K562 (cell line): ENCODE results near the gene SLC26A2. TPM values are rescaled to one million over a fixed set of nuclear protein-coding genes. Genes with fewer than 3 reads are reported as not detected.

Experiments used
- ATAC-seq: fragments of 200-7000 bp; cut with Tn5 transposase; 3 replicates; pipeline ENCODE4 v1.9.1; 2020; ENCODE audit warnings: moderate library complexity
- BruUV-seq: library from RNA; stranded (reverse); fragments of 400-500 nt; replicated peaks from 2 replicates; lab custom pipeline; 2021; lab: Mats Ljungman, UMichigan
- CTCF ChIA-PET: fragments of 300-600 bp; formaldehyde crosslinking; extraction: SDS; loops from one replicate; lab custom pipeline; 2021; ENCODE audit warnings: low intra/inter-chr PET ratio; lab: Yijun Ruan, JAX
- POLR2A ChIA-PET: fragments of 300-600, 350-650 bp; sonication (Branson Sonifier 250); formaldehyde crosslinking; extraction: SDS; loops from one replicate; lab custom pipeline; 2021; ENCODE audit warnings: antibody characterized with exemption, inconsistent platforms; lab: Yijun Ruan, JAX
- DNase-seq, 4 experiments: peaks; one replicate each; pipeline versions ENCODE4 v3.0.0 to v3.0.0-alpha.2; 2011 to 2018; ENCODE audit warnings: low spot score in 3 of 4, mixed read lengths in 3 of 4; ENCODE audit errors: extremely low read depth in 1 of 4
- FAIRE-seq: peaks from 2 replicates; lab custom pipeline; 2011; peaks lifted over from hg19 to GRCh38; lab: Jason Lieb, UNC
- H2AFZ ChIP-seq: 2 replicates; pipeline ENCODE4 v1.6.0; 2011; ENCODE audit warnings: low read depth, low read length, control low read depth, inconsistent platforms
- H3K27ac ChIP-seq: fragments of 200-600 bp; 3 replicates; pipeline ENCODE4 v1.8.0; 2011; ENCODE audit warnings: low read depth, mild to moderate bottlenecking, control low read depth, inconsistent platforms, low read length, moderate library complexity, mixed read lengths; ENCODE audit errors: extremely low read depth
- H3K27me3 ChIP-seq, 2 experiments: fragments of 300-600 bp in 1 of 2; 2 replicates in 1 of 2; 3 replicates in 1 of 2; pipeline versions ENCODE4 v1.6.0 to v1.8.0; 2011; ENCODE audit warnings: inconsistent platforms in 2 of 2, low read length in 2 of 2, mild to moderate bottlenecking in 1 of 2, mixed read lengths in 1 of 2, moderate library complexity in 1 of 2; ENCODE audit not compliant: control insufficient read depth in 2 of 2, insufficient read depth in 2 of 2
- H3K36me3 ChIP-seq: fragments of 300-600 bp; 3 replicates; pipeline ENCODE4 v1.8.0; 2011; ENCODE audit warnings: mild to moderate bottlenecking, low read length, inconsistent platforms; ENCODE audit not compliant: control insufficient read depth, insufficient read depth
- H3K4me1 ChIP-seq, 2 experiments: fragments of 200-600 bp in 1 of 2; replicated peaks in 1 of 2; 2 replicates in 1 of 2; 3 replicates in 1 of 2; pipeline versions ENCODE4 v1.5.1 to v1.8.0; 2011; ENCODE audit warnings: inconsistent platforms in 2 of 2, low read length in 2 of 2, mild to moderate bottlenecking in 1 of 2, mixed read lengths in 1 of 2, moderate library complexity in 1 of 2; ENCODE audit not compliant: control insufficient read depth in 2 of 2, insufficient read depth in 2 of 2
- H3K4me2 ChIP-seq: 2 replicates; pipeline ENCODE4 v1.6.1; 2011; ENCODE audit warnings: low read length, control low read depth, inconsistent platforms, mixed read lengths; ENCODE audit not compliant: insufficient read depth
- H3K4me3 ChIP-seq: fragments of 200-600 bp; sonication (generic), shearing (Covaris generic); 2 replicates; pipeline ENCODE4 v1.5.1; 2016; ENCODE audit warnings: control low read depth, inconsistent platforms
- H3K79me2 ChIP-seq: fragments of 200-600 bp; 3 replicates; pipeline ENCODE4 v1.8.0; 2011; ENCODE audit warnings: low read length, inconsistent platforms; ENCODE audit not compliant: control insufficient read depth, insufficient read depth
- H3K9ac ChIP-seq, 2 experiments: 2 replicates each; pipeline versions ENCODE4 v1.6.0 to v1.6.1; 2011; ENCODE audit warnings: low read depth in 2 of 2, low read length in 2 of 2, control low read depth in 1 of 2, inconsistent platforms in 1 of 2, mild to moderate bottlenecking in 1 of 2, mixed read lengths in 1 of 2; ENCODE audit not compliant: insufficient read depth in 1 of 2
- H3K9me1 ChIP-seq: one replicate; pipeline ENCODE4 v1.6.0; 2011; ENCODE audit warnings: inconsistent platforms, mild to moderate bottlenecking, low read length, moderate library complexity; ENCODE audit not compliant: control insufficient read depth, insufficient read depth
- H3K9me3 ChIP-seq: replicated peaks from 2 replicates; pipeline ENCODE4 v1.5.1; 2011; ENCODE audit warnings: low read depth, low read length, inconsistent platforms; ENCODE audit not compliant: control insufficient read depth, insufficient read depth
- H4K20me1 ChIP-seq: replicated peaks from 2 replicates; pipeline ENCODE4 v1.6.1; 2011; ENCODE audit warnings: low read length, inconsistent platforms, mixed read lengths; ENCODE audit not compliant: control insufficient read depth, insufficient read depth
- ASH1L ChIP-seq: fragments of 450-650 bp; IDR thresholded peaks from 2 replicates; pipeline ENCODE4 v1.6.1; 2018; ENCODE audit warnings: borderline replicate concordance, mild to moderate bottlenecking, low read depth; ENCODE audit not compliant: partially characterized antibody
- BRD4 ChIP-seq: fragments of 200-600 bp; sonication (generic); IDR thresholded peaks from 2 replicates; pipeline ENCODE4 v1.6.1; 2017; ENCODE audit warnings: inconsistent platforms
- CREBBP ChIP-seq: IDR thresholded peaks from one replicate; pipeline ENCODE4 v1.6.1; 2012; ENCODE audit warnings: low read depth, mild to moderate bottlenecking, control low read depth, inconsistent platforms, low read length
- SRF ChIP-seq, 2 experiments: fragments of 250-450, 450-650 bp in 1 of 2; sonication (Bioruptor Pico) in 1 of 2; sonication (generic) in 1 of 2; formaldehyde crosslinking; IDR thresholded peaks; 2 replicates each; pipeline versions ENCODE4 v1.5.0 to v1.5.1; 2020 to 2022; ENCODE audit warnings: mild to moderate bottlenecking in 1 of 2, missing genetic modification reagents in 1 of 2
- ZNF589 ChIP-seq: fragments of 200-800 bp; sonication (Bioruptor generic); IDR thresholded peaks from 2 replicates; pipeline ENCODE4 v1.6.1; 2016; ENCODE audit warnings: low read depth, missing genetic modification characterization, missing compliant biosample characterization
- WGBS: fragments of 100-300 bp; shearing (Covaris generic); methylation state at CpG from one replicate; pipeline ENCODE4 v1.1.6; 2016; ENCODE audit warnings: low coverage, mixed read lengths; ENCODE audit not compliant: insufficient coverage; ENCODE audit errors: missing lambda C conversion rate; 5-methylcytosine and 5-hydroxymethylcytosine counted together
- in situ Hi-C: fragments of 300-500 bp; cut with MboI; formaldehyde crosslinking; loops from 4 replicates; pipeline ENCODE4 v1.15.0; 2018; ENCODE audit warnings: inconsistent platforms, mixed read lengths
- intact Hi-C: fragments of 100-400 bp; cut with micrococcal nuclease; formaldehyde crosslinking; loops from 2 replicates; pipeline ENCODE4 v1.14.2; 2022
- polyA plus RNA-seq, 8 experiments: library from polyadenylated mRNA; depleted of rRNA in 4 of 8; stranded (reverse) in 5 of 8; unstranded in 3 of 8; fragments of >200 nt; fragmentation: Nextera tagmentation in 2 of 8; fragmentation: Illumina TruSeq in 1 of 8; extraction: Ambion mirVana in 2 of 8; extraction: Trizol in 1 of 8; gene quantifications; 2 replicates each; pipeline versions ENCODE4 v1.2.1 to v1.2.3, GENCODE V29; 2011 to 2014; ENCODE audit warnings: inconsistent platforms in 1 of 8, missing spikeins in 1 of 8
- total RNA-seq, 7 experiments: library from RNA; depleted of rRNA in 6 of 7; stranded (reverse); fragments of >200 nt in 6 of 7; fragmentation: Illumina TruSeq in 2 of 7; extraction: Trizol in 2 of 7; gene quantifications; 2 replicates each; pipeline versions ENCODE4 v1.2.1 to v1.2.3, GENCODE V29; 2011 to 2021; ENCODE audit warnings: low replicate concordance in 1 of 7

Gene SLC26A2
- total and polyA plus RNA-seq, 9 of the 15 experiments (the other 6 are each of a cell fraction or from before 2014, with no cell fraction given), result 1.1 to 6.3 (median 3.6) TPM

- Histone ChIP-seq H3K4me3 (no peak overlapping the region), H3K9me1 (no peaks in the 10 kb centered on the region), H3K9me3 (no peaks in the 10 kb centered on the region), H3K27ac (no peak overlapping the region), H3K79me2 (0 out of 3 replicates have a peak, but pooled peaks cover 6% of the 10 kb centered on the region), H2AFZ (no peak overlapping the region), H3K4me2 (no peak overlapping the region), H3K9ac (no peak overlapping the region), H3K36me3 (peaks cover 99% of the 10 kb centered on the region), H3K27me3 (no peaks in the 10 kb centered on the region), H4K20me1 (no peaks in the 10 kb centered on the region), H3K4me1 (peaks cover 4 to 19% of the 10 kb centered on the region in 2 experiments; a peak in 4 of 5 replicates)
- CTCF ChIA-PET, result no interaction called here
- BruUV-seq, result no TSS peak
- no peak for DNase-seq
- FAIRE-seq, result no peak
- POLR2A ChIA-PET, result interaction anchor here (1.0 to 1.6 kb wide), 5 partner anchors 9 to 28 kb away, joined by 3 to 7 read pairs (median 4); partner anchors contain the start of genes HMGXB3 and TIGD6
- ATAC-seq, result no peak
- TF ChIP-seq SRF (CRISPR knock-in tag; IDR thresholded peaks at IDR 0.05) (no peak), BRD4 (no peak), ASH1L (no peak), ZNF589 (CRISPR knock-in tag) (no peak), CREBBP (no peak)
- in situ Hi-C loops (no loop called here), intact Hi-C loops (loop anchor here (10.0 kb wide), 2 partner anchors 93 to 333 kb away; partner anchors contain the start of gene TCOF1)
- 96% methylated on average over 12 of the region's 13 CpGs for WGBS
Observed at GRCh38 chr5:150021491-150022157, 61.1 kb downstream of the SLC26A2 start.
